22Rv1 (cell line): ENCODE results near the gene ACTR10.

ENCODE experiments used
- H3K27ac ChIP-seq: fragments of 450-650 bp; 2 replicates; pipeline ENCODE4 v1.5.1; 2017
- ZFX ChIP-seq: fragments of 450-650 bp; IDR thresholded peaks from 2 replicates; pipeline ENCODE4 v1.6.1; 2017; ENCODE audit warnings: antibody characterized with exemption, borderline replicate concordance
- TF ChIP-seq, protein P1 (sequence below): fragments of 450-650 bp; IDR thresholded peaks from 2 replicates; pipeline ENCODE4 v1.5.1; 2017; ENCODE audit warnings: mild to moderate bottlenecking

The ACTR10 gene

DNA sequence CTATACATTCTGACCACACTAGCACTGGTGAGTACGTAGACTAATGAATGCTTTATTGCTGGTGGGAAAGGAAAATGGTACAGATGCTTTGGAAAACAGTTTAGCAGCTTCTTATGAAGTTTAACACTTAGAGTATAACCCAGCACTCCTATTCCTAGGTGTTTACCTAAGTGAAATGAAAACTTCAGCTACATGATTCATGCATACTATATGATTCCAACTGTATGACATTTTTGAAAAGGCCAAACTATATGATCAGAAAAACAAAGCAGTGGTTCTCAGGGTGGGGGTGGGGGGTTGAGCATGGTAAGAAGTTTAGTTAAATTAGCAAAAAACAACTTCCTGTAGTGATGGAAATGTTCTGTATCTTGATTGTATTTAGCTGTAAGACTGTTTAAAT, 76.3 kb downstream of the ACTR10 start:
- H3K27ac ChIP-seq: no peak overlapping the region
- no peak for TF ChIP-seq ZFX
- TF ChIP-seq, protein P1, sequence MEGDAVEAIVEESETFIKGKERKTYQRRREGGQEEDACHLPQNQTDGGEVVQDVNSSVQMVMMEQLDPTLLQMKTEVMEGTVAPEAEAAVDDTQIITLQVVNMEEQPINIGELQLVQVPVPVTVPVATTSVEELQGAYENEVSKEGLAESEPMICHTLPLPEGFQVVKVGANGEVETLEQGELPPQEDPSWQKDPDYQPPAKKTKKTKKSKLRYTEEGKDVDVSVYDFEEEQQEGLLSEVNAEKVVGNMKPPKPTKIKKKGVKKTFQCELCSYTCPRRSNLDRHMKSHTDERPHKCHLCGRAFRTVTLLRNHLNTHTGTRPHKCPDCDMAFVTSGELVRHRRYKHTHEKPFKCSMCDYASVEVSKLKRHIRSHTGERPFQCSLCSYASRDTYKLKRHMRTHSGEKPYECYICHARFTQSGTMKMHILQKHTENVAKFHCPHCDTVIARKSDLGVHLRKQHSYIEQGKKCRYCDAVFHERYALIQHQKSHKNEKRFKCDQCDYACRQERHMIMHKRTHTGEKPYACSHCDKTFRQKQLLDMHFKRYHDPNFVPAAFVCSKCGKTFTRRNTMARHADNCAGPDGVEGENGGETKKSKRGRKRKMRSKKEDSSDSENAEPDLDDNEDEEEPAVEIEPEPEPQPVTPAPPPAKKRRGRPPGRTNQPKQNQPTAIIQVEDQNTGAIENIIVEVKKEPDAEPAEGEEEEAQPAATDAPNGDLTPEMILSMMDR: no peak

DNA sequence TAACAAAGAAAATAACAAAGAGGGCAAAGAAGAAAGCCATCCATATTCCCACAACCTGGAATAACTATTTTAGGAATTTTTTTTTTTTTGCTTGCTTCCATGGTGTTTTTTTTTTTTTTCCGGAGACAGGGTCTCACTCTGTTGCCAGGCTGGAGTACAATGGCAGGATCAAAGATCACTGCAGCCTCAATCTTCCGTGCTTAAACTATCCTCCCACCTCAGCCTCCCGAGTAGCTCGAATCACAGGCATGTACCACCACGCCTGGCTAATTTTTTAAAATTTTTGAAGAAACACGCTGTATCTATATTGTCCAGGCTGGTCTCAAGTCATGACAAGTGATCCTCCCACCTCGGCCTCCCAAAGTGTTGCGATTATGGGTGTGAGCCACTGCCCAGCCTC, 78.2 kb downstream of the ACTR10 start:
- H3K27ac ChIP-seq: no peak overlapping the region
- TF ChIP-seq ZFX: no peak
- TF ChIP-seq, protein P1: no peak

DNA sequence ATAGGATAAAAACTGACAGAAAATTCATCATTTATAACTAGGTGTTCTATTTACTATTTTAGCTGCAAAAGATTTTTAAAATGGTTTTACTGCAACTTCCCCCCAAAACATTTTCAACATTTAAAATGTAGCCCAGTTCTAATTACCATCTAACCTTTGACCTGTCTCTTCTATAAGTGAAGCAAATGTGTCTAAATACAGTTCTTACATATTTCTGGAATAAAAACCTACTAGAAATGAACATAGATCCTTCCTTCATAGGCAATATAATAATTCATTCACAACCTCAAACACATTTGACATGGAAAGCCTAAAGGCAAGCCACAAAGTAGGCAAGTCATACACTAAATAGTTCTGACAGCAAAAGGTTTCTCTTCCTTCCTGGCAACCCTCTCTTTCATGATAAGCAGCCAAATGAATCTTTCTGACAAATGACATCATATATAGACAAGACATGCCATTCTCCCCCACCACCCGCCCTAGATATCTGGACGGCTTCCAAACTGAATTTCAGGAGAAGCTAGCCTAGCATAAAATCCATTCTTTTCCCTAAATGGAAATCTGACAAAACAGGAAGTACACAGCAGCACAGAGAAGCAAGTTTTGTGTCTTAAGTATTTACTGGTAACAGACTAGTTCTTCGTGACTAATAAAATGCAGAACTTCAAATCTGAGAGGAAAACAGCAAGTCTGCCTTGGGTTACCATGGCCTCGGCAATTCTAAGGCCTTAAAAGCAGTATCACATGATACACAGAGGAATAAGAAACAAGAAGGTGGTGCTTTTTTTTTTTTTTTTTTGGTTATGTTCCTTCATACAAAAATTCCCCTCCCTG, 81.2 kb downstream of the ACTR10 start:
- TF ChIP-seq ZFX: no peak
- TF ChIP-seq, protein P1: no peak

DNA sequence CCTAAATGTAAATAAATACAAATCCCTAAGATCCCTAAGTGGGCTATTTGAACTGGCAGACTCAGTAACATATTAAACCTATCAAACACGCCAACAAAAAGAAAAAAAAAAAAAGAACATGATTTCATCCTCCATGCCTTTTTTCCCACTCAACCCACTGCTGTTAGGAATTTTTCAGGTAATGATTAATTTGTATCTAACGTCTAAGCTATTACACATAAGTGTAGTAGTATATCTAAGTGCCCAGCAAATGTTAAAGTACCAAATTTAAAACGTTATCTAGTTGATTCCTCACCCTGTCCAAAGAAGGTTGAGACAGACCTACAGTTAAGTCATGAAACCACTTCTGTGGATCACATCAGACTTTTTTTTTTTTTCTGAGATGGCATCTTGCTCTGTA, 82.0 kb downstream of the ACTR10 start:
- TF ChIP-seq, protein P1: no peak
- TF ChIP-seq ZFX: no peak
- no peak overlapping the region for H3K27ac ChIP-seq

More for the DNA sequence above, 81.2 kb downstream of the ACTR10 start:
- no peak overlapping the region for H3K27ac ChIP-seq

DNA sequence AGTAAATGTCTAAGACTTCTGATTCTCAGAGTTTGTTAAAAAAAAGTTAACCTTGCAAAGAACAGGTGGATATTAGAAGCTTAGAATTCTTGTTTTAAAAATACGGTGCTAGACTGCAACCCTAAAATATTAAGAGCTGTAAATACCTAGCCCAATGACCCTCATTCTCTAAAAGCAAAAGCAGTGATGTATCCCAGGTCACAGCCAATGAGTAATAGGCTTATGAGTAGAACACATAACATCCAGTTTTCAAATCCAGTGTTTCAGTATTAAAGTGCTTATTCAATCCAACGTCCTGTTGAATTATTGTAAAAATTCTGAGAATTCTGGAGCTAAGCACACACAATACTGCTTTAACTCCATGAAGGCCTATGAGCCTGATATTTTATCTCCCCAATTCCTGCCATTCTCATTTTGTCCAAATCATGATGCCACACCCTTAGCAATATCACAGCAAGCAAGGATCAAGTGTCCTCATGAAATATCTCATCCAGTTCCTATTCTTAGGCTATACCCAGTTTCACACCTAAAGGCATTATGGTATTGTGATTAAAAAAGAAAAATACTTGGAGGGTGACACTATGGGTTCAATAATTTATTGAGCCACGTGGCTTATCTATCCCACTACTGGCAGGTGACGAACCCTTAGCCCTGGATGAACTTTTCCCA, 83.1 kb downstream of the ACTR10 start:
- H3K27ac ChIP-seq: no peak overlapping the region
- TF ChIP-seq ZFX: no peak
- TF ChIP-seq, protein P1: no peak

DNA sequence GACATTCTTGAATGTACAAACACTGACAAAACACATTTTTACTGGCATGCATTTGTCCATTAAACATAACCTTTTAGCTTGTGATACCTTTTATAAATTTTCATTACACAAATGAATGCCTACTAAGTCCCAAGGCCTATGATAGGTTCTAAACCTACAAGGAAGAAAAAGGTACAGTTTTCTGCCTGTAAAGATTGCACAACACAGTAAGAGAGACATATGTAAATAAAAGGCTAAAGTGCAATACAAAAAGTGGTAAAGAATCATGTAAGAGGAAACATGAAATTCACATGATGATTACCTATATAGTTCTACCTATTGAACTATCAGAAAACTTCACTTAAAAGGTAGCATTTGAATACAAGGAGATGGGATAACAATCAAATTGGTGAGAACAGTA, 83.8 kb downstream of the ACTR10 start:
- H3K27ac ChIP-seq: no peak overlapping the region
- TF ChIP-seq, protein P1: no peak
- TF ChIP-seq ZFX: no peak

DNA sequence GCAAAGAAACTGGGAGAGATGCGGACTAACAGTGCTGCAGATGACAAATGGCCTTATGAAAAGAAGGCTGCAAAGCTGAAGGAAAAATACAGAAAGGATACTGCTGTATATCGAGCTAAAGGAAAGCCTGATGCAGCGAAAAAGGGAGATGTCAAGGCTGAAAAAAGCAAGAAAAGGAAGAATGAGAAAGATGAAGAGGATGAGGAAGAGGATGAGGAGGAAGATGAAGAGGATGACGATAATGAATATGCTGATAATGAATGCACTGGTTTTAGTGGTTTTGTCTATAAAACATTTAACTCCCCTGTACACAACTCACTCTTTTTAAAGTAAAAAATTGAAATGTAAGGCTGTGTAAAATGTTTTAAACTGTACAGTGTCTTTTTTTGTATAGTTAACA, 85.2 kb downstream of the ACTR10 start:
- TF ChIP-seq, protein P1: no peak
- no peak overlapping the region for H3K27ac ChIP-seq
